CD4-positive, alpha-beta T cell treated with Interleukin-10 for 1 hour (primary cell): ENCODE results near the gene ANO4.

ENCODE experiments used
- DNase-seq: peaks from one replicate; pipeline ENCODE4 v3.0.0-alpha.2; 2020

ANO4 gene

GRCh38 chr12:100995201-100995600 lies 200.6 kb downstream of the ANO4 start:
- no peak for DNase-seq

DNA sequence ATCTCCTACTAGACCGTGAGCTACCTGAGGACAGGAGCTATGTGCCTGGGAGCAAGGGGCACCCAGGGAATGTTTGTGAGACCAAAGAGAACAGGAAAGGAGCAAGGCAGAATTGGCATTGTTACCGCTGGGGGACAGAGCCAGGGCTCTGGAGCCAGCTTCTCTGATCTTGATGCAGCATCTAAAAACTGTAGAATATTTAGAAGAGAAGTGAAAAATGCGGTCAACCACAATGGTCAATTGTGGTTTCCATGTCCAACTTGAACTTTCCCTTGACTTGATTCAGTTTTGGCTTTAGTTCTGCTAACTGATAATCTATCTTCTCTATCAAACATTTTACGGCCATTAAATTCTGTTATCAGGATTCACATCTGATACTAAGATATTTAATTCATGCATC lies 201.2 kb downstream of the ANO4 start:
- no peak for DNase-seq

- DNase-seq, result no peak
Observed at GRCh38 chr12:101001669-101002068, 207.1 kb downstream of the ANO4 start.

- no peak for DNase-seq
Observed at GRCh38 chr12:101002696-101003419, 208.3 kb downstream of the ANO4 start.

DNA sequence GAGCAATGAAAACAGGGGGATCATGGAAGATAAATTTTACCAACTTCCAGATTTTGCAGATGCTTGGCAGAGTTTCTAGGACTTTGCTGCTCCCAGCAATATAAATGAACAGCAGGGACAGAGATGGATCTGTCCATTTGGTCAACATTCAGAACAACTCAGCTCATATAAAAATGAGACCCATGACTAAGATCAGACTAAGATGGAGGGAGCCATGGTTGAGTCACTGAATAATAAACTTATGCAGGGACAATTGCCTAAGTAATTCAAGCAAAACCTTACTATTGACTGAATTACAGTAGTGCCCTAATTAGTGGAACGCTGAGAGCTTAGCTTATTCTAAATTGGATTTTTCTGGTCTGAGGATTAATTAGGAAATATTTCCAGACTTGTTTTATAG lies 210.3 kb downstream of the ANO4 start:
- DNase-seq, result no peak

- no peak for DNase-seq
Observed at GRCh38 chr12:101009274-101009673, 214.7 kb downstream of the ANO4 start.

GRCh38 chr12:101010896-101011295 lies 216.3 kb downstream of the ANO4 start:
- no peak for DNase-seq

DNA sequence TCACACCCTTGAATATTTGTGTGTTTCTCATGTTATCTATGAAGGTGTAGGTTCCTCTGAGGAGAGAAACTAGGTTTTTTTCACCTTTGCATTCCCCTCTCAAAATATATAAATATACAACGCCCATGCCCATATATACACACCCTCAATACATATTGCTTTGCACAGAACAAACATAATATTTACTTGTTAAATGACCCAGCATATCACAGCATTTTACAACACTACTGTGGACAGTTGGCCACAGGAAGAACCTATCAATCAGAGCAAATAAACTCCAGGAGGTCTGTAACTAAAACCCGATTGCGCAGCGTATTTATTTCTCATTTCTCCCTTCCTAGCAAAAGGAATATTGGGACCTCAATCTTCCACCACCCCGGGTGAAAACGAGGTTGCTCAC lies 219.4 kb downstream of the ANO4 start:
- no peak for DNase-seq

GRCh38 chr12:101015044-101015443 lies 220.5 kb downstream of the ANO4 start:
- DNase-seq, result no peak

DNA sequence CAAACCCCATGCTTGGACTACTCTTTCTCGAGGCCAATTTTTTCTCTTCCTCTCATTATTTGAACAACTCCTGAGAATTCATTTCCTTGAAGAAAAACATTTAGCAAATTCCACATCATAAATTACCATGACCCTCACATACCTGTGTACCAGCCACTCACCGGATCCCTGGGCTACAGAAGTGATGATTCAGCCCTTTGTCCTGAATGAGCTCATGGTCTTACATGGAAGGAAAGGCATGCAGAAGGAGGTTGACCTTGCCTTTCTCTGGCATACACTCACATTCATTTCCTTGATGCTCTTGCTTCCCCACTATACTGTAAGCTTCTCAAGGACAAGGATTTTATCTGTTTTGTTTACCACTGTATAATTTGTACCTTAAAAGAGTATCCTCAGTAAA lies 224.0 kb downstream of the ANO4 start:
- no peak for DNase-seq

DNA sequence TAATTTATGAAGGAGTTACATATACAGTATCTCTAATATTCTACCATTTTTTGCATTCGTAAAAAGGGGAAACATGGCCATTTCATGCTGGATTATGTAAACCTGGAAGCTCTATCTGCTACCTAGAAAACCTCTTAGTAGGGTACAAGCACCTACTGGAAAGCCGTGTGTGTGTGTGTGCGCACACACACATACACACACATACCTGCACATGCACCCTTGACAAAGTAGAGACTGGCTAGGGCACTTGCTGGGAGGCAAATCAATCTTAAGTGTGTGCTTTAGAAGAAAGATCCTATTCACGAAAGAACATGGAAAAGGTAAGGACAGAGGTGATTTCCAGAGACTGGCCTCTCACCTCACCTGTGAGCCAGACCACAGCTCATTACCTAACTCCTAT lies 224.6 kb downstream of the ANO4 start:
- DNase-seq, result no peak

GRCh38 chr12:101019667-101020066 lies 225.1 kb downstream of the ANO4 start:
- no peak for DNase-seq

GRCh38 chr12:101021442-101021841 lies 226.9 kb downstream of the ANO4 start:
- DNase-seq, result no peak

DNA sequence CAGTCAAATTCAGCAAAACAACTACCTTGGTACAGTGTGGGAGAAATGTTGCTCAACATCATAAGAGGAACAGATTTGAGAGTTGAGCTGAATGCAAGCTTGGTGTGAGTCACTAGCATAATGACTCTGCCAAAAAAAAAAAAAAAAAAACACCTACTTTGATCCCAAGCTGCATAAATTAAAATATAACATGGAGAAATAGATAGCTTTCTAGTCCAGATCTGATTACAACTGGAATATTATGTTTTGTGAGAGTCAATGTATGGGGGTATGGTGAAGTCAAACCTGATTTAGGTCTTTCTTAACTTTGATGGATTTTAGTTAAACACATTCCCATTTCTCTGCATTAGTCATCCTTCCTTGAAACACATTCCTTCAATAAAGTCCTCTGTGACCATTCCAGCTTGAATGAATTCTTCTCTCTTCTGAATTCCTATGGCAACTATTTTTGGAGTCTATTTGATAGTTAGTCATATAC lies 227.4 kb downstream of the ANO4 start:
- no peak for DNase-seq

GRCh38 chr12:101027200-101027599 lies 232.6 kb downstream of the ANO4 start:
- DNase-seq, result no peak

DNA sequence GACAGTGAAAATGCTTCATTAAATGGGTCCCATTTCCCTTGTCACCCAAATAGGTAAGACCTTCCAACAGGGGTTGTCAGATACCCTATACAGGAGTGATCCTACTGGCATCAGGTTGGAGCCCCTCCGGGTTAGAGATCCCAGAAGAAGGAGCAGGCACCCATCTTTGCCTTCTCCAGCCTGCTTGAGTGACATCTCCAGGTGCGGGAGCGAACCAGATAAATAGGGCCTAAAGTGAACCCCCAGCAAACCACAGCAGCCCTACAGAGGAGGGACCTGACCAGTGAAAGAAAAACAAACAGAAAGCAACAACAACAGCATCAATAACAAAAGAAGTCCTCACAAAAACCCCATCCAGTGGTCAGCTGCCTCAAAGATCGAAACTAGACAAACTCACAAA lies 233.2 kb downstream of the ANO4 start:
- DNase-seq, result no peak

- DNase-seq, result no peak
Observed at GRCh38 chr12:101038289-101038871, 243.8 kb downstream of the ANO4 start.

GRCh38 chr12:101039848-101040531 lies 245.4 kb downstream of the ANO4 start:
- DNase-seq, result no peak

DNA sequence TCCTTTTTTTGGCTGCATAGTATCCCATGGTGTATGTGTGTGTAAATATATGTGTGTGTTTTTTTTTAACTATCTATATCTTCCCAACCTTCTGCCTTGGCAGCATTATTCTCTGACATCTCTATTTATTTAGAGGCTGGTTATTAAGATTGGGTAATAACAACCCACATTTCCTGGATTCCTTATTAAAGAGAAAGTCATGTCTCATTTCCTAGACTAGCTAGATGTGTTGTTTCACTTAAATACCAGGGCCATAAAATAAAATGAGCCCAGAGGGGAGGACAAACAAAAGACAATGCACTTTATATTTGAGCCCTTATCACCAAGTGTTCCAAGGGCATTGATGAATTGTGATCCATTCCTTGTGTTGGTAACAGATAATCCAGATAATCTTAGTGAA lies 246.4 kb downstream of the ANO4 start:
- no peak for DNase-seq

- DNase-seq, result no peak
Observed at GRCh38 chr12:101042211-101042610, 247.6 kb downstream of the ANO4 start.

- DNase-seq, result no peak
Observed at GRCh38 chr12:101044512-101045059, 250.0 kb downstream of the ANO4 start.

- no peak for DNase-seq
Observed at GRCh38 chr12:101045486-101046464, 251.2 kb downstream of the ANO4 start.

GRCh38 chr12:101047652-101048051 lies 253.1 kb downstream of the ANO4 start:
- DNase-seq, result no peak
